DOHH2 (cell line): ENCODE measurements around the gene CACNA1E.

ENCODE experiments used
- H3F3A ChIP-seq: fragments of 200-600 bp; sonication (generic), shearing (Covaris generic); 2 replicates; pipeline ENCODE4 v1.6.0; 2016; ENCODE audit warnings: antibody characterized with exemption, mild to moderate bottlenecking; ENCODE audit not compliant: control insufficient read depth, insufficient read depth
- H3K27ac ChIP-seq: fragments of 200-600 bp; sonication (generic); 2 replicates; pipeline ENCODE4 v1.5.1; 2014; ENCODE audit warnings: low read depth, mild to moderate bottlenecking, low read length, moderate library complexity
- H3K27me3 ChIP-seq: fragments of 200-600 bp; sonication (generic); 2 replicates; pipeline ENCODE4 v1.6.1; 2014; ENCODE audit warnings: mild to moderate bottlenecking, low read length, mixed read lengths; ENCODE audit not compliant: control insufficient read depth
- H3K36me3 ChIP-seq: fragments of 200-600 bp; sonication (generic); 2 replicates; pipeline ENCODE4 v1.6.1; 2014; ENCODE audit warnings: mild to moderate bottlenecking, low read length, moderate library complexity, mixed read lengths; ENCODE audit not compliant: control insufficient read depth
- H3K4me1 ChIP-seq: fragments of 200-600 bp; sonication (generic); 2 replicates; pipeline ENCODE4 v1.6.1; 2014; ENCODE audit warnings: mild to moderate bottlenecking, low read length, mixed read lengths; ENCODE audit not compliant: control insufficient read depth
- H3K4me2 ChIP-seq: fragments of 200-600 bp; sonication (generic); 2 replicates; pipeline ENCODE4 v1.6.0; 2014; ENCODE audit warnings: mild to moderate bottlenecking, low read length, moderate library complexity
- H3K4me3 ChIP-seq: fragments of 200-600 bp; sonication (generic); 2 replicates; pipeline ENCODE4 v1.5.1; 2014; ENCODE audit warnings: mild to moderate bottlenecking, low read length, mixed read lengths
- H3K79me2 ChIP-seq: fragments of 200-600 bp; sonication (generic); 2 replicates; pipeline ENCODE4 v1.6.1; 2014; ENCODE audit warnings: mild to moderate bottlenecking, low read length, mixed read lengths; ENCODE audit not compliant: control insufficient read depth
- H3K9me2 ChIP-seq: fragments of 200-600 bp; sonication (generic); replicated peaks from 2 replicates; pipeline ENCODE4 v1.6.1; 2014; ENCODE audit warnings: mild to moderate bottlenecking, low read length, mixed read lengths; ENCODE audit not compliant: control insufficient read depth
- H3K9me3 ChIP-seq: fragments of 200-600 bp; sonication (generic); 2 replicates; pipeline ENCODE4 v1.6.1; 2014; ENCODE audit warnings: antibody characterized with exemption, low read length, mixed read lengths; ENCODE audit not compliant: control insufficient read depth, insufficient read depth
- H4K20me1 ChIP-seq: fragments of 200-600 bp; sonication (generic); 2 replicates; pipeline ENCODE4 v1.6.0; 2014; ENCODE audit warnings: low read depth, mild to moderate bottlenecking, antibody characterized with exemption, low read length, moderate library complexity; ENCODE audit not compliant: control insufficient read depth, insufficient read depth
- EZH2phosphoT487 ChIP-seq: fragments of 200-600 bp; sonication (generic); IDR thresholded peaks from 2 replicates; pipeline ENCODE4 v1.6.1; 2017; ENCODE audit warnings: borderline replicate concordance, mild to moderate bottlenecking, antibody characterized with exemption, low read length, moderate library complexity, mixed read lengths
- TF ChIP-seq, protein P1 (sequence below): fragments of 200-600 bp; sonication (generic); IDR thresholded peaks from one replicate; pipeline ENCODE4 v1.5.1; 2014; ENCODE audit warnings: antibody characterized with exemption, mild to moderate bottlenecking, low read depth, low read length; ENCODE audit not compliant: poor library complexity, severe bottlenecking

Gene CACNA1E

GRCh38 chr1:181767001-181767708 is 283.8 kb downstream of the CACNA1E start:
- no peaks in the 10 kb centered on the region for H3K9me2 ChIP-seq
- TF ChIP-seq EZH2phosphoT487: no peak
- TF ChIP-seq, protein P1, sequence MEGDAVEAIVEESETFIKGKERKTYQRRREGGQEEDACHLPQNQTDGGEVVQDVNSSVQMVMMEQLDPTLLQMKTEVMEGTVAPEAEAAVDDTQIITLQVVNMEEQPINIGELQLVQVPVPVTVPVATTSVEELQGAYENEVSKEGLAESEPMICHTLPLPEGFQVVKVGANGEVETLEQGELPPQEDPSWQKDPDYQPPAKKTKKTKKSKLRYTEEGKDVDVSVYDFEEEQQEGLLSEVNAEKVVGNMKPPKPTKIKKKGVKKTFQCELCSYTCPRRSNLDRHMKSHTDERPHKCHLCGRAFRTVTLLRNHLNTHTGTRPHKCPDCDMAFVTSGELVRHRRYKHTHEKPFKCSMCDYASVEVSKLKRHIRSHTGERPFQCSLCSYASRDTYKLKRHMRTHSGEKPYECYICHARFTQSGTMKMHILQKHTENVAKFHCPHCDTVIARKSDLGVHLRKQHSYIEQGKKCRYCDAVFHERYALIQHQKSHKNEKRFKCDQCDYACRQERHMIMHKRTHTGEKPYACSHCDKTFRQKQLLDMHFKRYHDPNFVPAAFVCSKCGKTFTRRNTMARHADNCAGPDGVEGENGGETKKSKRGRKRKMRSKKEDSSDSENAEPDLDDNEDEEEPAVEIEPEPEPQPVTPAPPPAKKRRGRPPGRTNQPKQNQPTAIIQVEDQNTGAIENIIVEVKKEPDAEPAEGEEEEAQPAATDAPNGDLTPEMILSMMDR: no peak
- no peaks in the 10 kb centered on the region for H3K36me3 ChIP-seq
- H3K4me3 ChIP-seq: no peak overlapping the region
- no peak overlapping the region for H3K4me2 ChIP-seq
- no peaks in the 10 kb centered on the region for H4K20me1 ChIP-seq
- H3K9me3 ChIP-seq: no peaks in the 10 kb centered on the region
- no peaks in the 10 kb centered on the region for H3F3A ChIP-seq
- no peak overlapping the region for H3K27ac ChIP-seq
- H3K4me1 ChIP-seq: no peaks in the 10 kb centered on the region
- no peaks in the 10 kb centered on the region for H3K27me3 ChIP-seq
- H3K79me2 ChIP-seq: no peaks in the 10 kb centered on the region

- Histone ChIP-seq H3K9me2 (no peaks in the 10 kb centered on the region), H3K4me1 (no peaks in the 10 kb centered on the region), H3K27ac (no peak overlapping the region), H3K27me3 (no peaks in the 10 kb centered on the region), H3K36me3 (no peaks in the 10 kb centered on the region), H4K20me1 (no peaks in the 10 kb centered on the region), H3K4me3 (no peak overlapping the region), H3K9me3 (no peaks in the 10 kb centered on the region), H3F3A (no peaks in the 10 kb centered on the region), H3K79me2 (no peaks in the 10 kb centered on the region), H3K4me2 (no peak overlapping the region)
- TF ChIP-seq, protein P1: no peak
- no peak for TF ChIP-seq EZH2phosphoT487
Measured at GRCh38 chr1:181768211-181768929, 285.1 kb downstream of the CACNA1E start.

DNA sequence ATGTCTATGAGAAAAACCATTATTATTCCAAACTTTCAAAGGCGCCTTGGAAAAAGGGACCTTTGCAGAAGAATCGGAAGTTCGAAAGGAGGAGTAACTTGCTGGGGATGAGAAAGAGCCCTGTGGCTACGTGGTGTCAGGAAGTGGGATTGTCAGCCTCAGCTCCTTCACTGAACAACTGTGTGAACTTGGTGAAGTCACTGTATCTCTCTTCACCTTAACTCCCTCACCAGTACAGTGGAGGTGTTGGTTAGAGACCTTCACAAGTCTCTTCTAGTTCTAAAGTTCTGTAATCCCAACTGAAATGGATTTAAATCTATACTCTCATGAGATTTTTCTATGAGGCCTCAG is 285.6 kb downstream of the CACNA1E start:
- Histone ChIP-seq H3K36me3 (no peaks in the 10 kb centered on the region), H3K79me2 (no peaks in the 10 kb centered on the region), H3K4me1 (no peaks in the 10 kb centered on the region), H3K4me3 (no peak overlapping the region), H3K9me2 (no peaks in the 10 kb centered on the region), H3F3A (no peaks in the 10 kb centered on the region), H3K4me2 (no peak overlapping the region), H3K9me3 (no peaks in the 10 kb centered on the region), H3K27me3 (no peaks in the 10 kb centered on the region), H4K20me1 (no peaks in the 10 kb centered on the region), H3K27ac (no peak overlapping the region)
- TF ChIP-seq, protein P1: no peak
- no peak for TF ChIP-seq EZH2phosphoT487
